ENCODE data around the gene TKTL1. TPM values are rescaled to one million over a fixed set of nuclear protein-coding genes. Genes with fewer than 3 reads are reported as not detected.

TKTL1 gene
- polyA plus RNA-seq, 1 donor from 2014 or later: 0.14 TPM

GRCh38 chrX:154313147-154313546 lies 17.6 kb downstream of the TKTL1 start:
- H4K20me1 ChIP-seq (ENCODE audit: insufficient read depth): no peaks in the 10 kb centered on the region
- H3K79me2 ChIP-seq (replicated peaks; ENCODE audit: insufficient read depth, low read length): no peaks in the 10 kb centered on the region
- no peaks in the 10 kb centered on the region for H3F3A ChIP-seq (ENCODE audit: insufficient read depth, low read length, poor library complexity, severe bottlenecking)
- no peak overlapping the region for H3K4me3 ChIP-seq (ENCODE audit: low read length)
- no peaks in the 10 kb centered on the region for H3K9me2 ChIP-seq (ENCODE audit: insufficient read depth, low read length)
- no peak overlapping the region for H3K4me2 ChIP-seq (ENCODE audit: low read length)
- H3K9ac ChIP-seq (ENCODE audit: low read length): no peak overlapping the region
- TF ChIP-seq EZH2 (IDR thresholded peaks at IDR 0.05; ENCODE audit: borderline replicate concordance, insufficient read depth, low read length, poor library complexity, severe bottlenecking): no peak
- no peak for TF ChIP-seq CTCF (IDR thresholded peaks at IDR 0.05; ENCODE audit: poor library complexity, severe bottlenecking)
- no peak for TF ChIP-seq MXI1 (conservative IDR thresholded peaks at IDR 0.05; ENCODE audit: poor library complexity, severe bottlenecking)
- no peak for TF ChIP-seq POLR2AphosphoS5 (IDR thresholded peaks at IDR 0.05)
- TF ChIP-seq EP300 (conservative IDR thresholded peaks at IDR 0.05; ENCODE audit: poor library complexity, severe bottlenecking): no peak
- TF ChIP-seq RAD21 (conservative IDR thresholded peaks at IDR 0.05): no peak
- H3K9me3 ChIP-seq (ENCODE audit: low read length): no peaks in the 10 kb centered on the region
- no peaks in the 10 kb centered on the region for H3K27me3 ChIP-seq (ENCODE audit: insufficient read depth, low read depth, low read length)
- no peaks in the 10 kb centered on the region for H3K36me3 ChIP-seq (ENCODE audit: insufficient read depth, low read length)
- no peak overlapping the region for H3K27ac ChIP-seq (ENCODE audit: low read length)
- no peak overlapping the region for H2AFZ ChIP-seq (ENCODE audit: low read depth, low read length)

- no peak overlapping the region for H3K27ac ChIP-seq (ENCODE audit: low read length)
- H3K9me2 ChIP-seq (ENCODE audit: insufficient read depth, low read length): no peaks in the 10 kb centered on the region
- H3K79me2 ChIP-seq (replicated peaks; ENCODE audit: insufficient read depth, low read length): no peaks in the 10 kb centered on the region
- H3K27me3 ChIP-seq (ENCODE audit: insufficient read depth, low read depth, low read length): no peaks in the 10 kb centered on the region
- no peaks in the 10 kb centered on the region for H3F3A ChIP-seq (ENCODE audit: insufficient read depth, low read length, poor library complexity, severe bottlenecking)
- no peaks in the 10 kb centered on the region for H3K9me3 ChIP-seq (ENCODE audit: low read length)
- H3K4me2 ChIP-seq (ENCODE audit: low read length): no peak overlapping the region
- H3K36me3 ChIP-seq (ENCODE audit: insufficient read depth, low read length): no peaks in the 10 kb centered on the region
- no peak overlapping the region for H3K4me3 ChIP-seq (ENCODE audit: low read length)
- H3K9ac ChIP-seq (ENCODE audit: low read length): no peak overlapping the region
- TF ChIP-seq REST (IDR thresholded peaks at IDR 0.05; ENCODE audit: borderline replicate concordance): no peak
- no peak for TF ChIP-seq TAF1 (IDR thresholded peaks at IDR 0.05; ENCODE audit: low read depth)
- TF ChIP-seq POLR2AphosphoS5 (IDR thresholded peaks at IDR 0.05): no peak
- no peak for TF ChIP-seq EP300 (conservative IDR thresholded peaks at IDR 0.05; ENCODE audit: poor library complexity, severe bottlenecking)
- no peak for TF ChIP-seq RAD21 (conservative IDR thresholded peaks at IDR 0.05)
- TF ChIP-seq EZH2 (IDR thresholded peaks at IDR 0.05; ENCODE audit: borderline replicate concordance, insufficient read depth, low read length, poor library complexity, severe bottlenecking): no peak
- no peak for TF ChIP-seq SMC3 (conservative IDR thresholded peaks at IDR 0.05; ENCODE audit: poor library complexity)
- no peak for TF ChIP-seq CTCF (IDR thresholded peaks at IDR 0.05; ENCODE audit: poor library complexity, severe bottlenecking)
- TF ChIP-seq MXI1 (conservative IDR thresholded peaks at IDR 0.05; ENCODE audit: poor library complexity, severe bottlenecking): no peak
- H4K20me1 ChIP-seq (ENCODE audit: insufficient read depth): no peaks in the 10 kb centered on the region
- no peak overlapping the region for H2AFZ ChIP-seq (ENCODE audit: low read depth, low read length)
Measured at GRCh38 chrX:154315416-154315815, 19.8 kb downstream of the TKTL1 start.

Measured in neural cell (in vitro differentiated cells).